HG03575 (cell line): ENCODE data around the gene TGFBRAP1.
A peak's percentile ranks its signal among the peaks of the same experiment; 100 is the strongest.

Experiments used
- ATAC-seq: cut with Tn5 transposase; IDR thresholded peaks from one replicate; pipeline ENCODE4 v1.9.1; 2021; ENCODE audit not compliant: unreplicated experiment, insufficient number of reproducible peaks, low FRiP score; ENCODE audit errors: extremely low read depth

Gene TGFBRAP1

GRCh38 chr2:105324732-105325131, 4.8 kb downstream of the TGFBRAP1 start:
- no peak for ATAC-seq

- no peak for ATAC-seq
Measured at GRCh38 chr2:105324101-105324500, 5.4 kb downstream of the TGFBRAP1 start.

GRCh38 chr2:105323111-105323510, 6.4 kb downstream of the TGFBRAP1 start:
- no peak for ATAC-seq

GRCh38 chr2:105321875-105322646, 7.5 kb downstream of the TGFBRAP1 start:
- no peak for ATAC-seq

- ATAC-seq = no peak
Measured at GRCh38 chr2:105320651-105321215, 8.8 kb downstream of the TGFBRAP1 start.

- no peak for ATAC-seq
Measured at GRCh38 chr2:105317937-105318336, 11.6 kb downstream of the TGFBRAP1 start.

GRCh38 chr2:105315314-105315713, 14.2 kb downstream of the TGFBRAP1 start:
- peak; percentile 45 for ATAC-seq

GRCh38 chr2:105313877-105314276, 15.7 kb downstream of the TGFBRAP1 start:
- ATAC-seq = no peak

- no peak for ATAC-seq
Measured at GRCh38 chr2:105309147-105309545, 20.4 kb downstream of the TGFBRAP1 start.

GRCh38 chr2:105308382-105309146, 21.0 kb downstream of the TGFBRAP1 start:
- ATAC-seq = no peak

- no peak for ATAC-seq
Measured at GRCh38 chr2:105307962-105308361, 21.6 kb downstream of the TGFBRAP1 start.

- ATAC-seq = no peak
Measured at GRCh38 chr2:105307550-105307949, 22.0 kb downstream of the TGFBRAP1 start.

- ATAC-seq = no peak
Measured at GRCh38 chr2:105307146-105307545, 22.4 kb downstream of the TGFBRAP1 start.

GRCh38 chr2:105301646-105302045, 27.9 kb downstream of the TGFBRAP1 start:
- no peak for ATAC-seq

- ATAC-seq = no peak
Measured at GRCh38 chr2:105299290-105299689, 30.2 kb downstream of the TGFBRAP1 start.

GRCh38 chr2:105298017-105298416, 31.5 kb downstream of the TGFBRAP1 start:
- no peak for ATAC-seq

GRCh38 chr2:105297216-105297615, 32.3 kb downstream of the TGFBRAP1 start:
- ATAC-seq = no peak

GRCh38 chr2:105296017-105296611, 33.4 kb downstream of the TGFBRAP1 start:
- ATAC-seq = no peak

GRCh38 chr2:105294844-105295481, 34.6 kb downstream of the TGFBRAP1 start:
- ATAC-seq = no peak
